ENCODE measurements around the gene ITPR1.
"Not testable (repeated sequence)": the region's sequence is repeated elsewhere in the genome, so short reads cannot be mapped to it uniquely, and the experiment has no call there.

Gene ITPR1

GRCh38 chr3:4590849-4591248 is 97.7 kb downstream of the ITPR1 start:
- H3K27me3 ChIP-seq (replicated peaks; ENCODE audit: control insufficient read depth, insufficient read depth, low read length); H3K9ac ChIP-seq (ENCODE audit: low read length); DNase-seq (ENCODE audit: low read depth); H3K9me3 ChIP-seq (ENCODE audit: control insufficient read depth, low read length); H3K4me1 ChIP-seq (ENCODE audit: control insufficient read depth, insufficient read depth, low read length); H3K4me3 ChIP-seq (ENCODE audit: low read length); H3K36me3 ChIP-seq (ENCODE audit: control insufficient read depth, insufficient read depth, low read length, severe bottlenecking): not testable (repeated sequence)

- Histone ChIP-seq H3K27me3 (replicated peaks; ENCODE audit: control insufficient read depth, insufficient read depth, low read length) (no peaks in the 10 kb centered on the region), H3K9me3 (ENCODE audit: control insufficient read depth, low read length) (no peaks in the 10 kb centered on the region), H3K4me1 (ENCODE audit: control insufficient read depth, insufficient read depth, low read length) (no peaks in the 10 kb centered on the region), H3K9ac (ENCODE audit: low read length) (no peak overlapping the region), H3K36me3 (ENCODE audit: control insufficient read depth, insufficient read depth, low read length, severe bottlenecking) (no peaks in the 10 kb centered on the region), H3K4me3 (ENCODE audit: low read length) (no peak overlapping the region)
- DNase-seq (ENCODE audit: low read depth), result no peak
Observed at GRCh38 chr3:4591669-4592068, 98.5 kb downstream of the ITPR1 start.

- Histone ChIP-seq H3K4me1 (ENCODE audit: control insufficient read depth, insufficient read depth, low read length) (no peaks in the 10 kb centered on the region), H3K27me3 (replicated peaks; ENCODE audit: control insufficient read depth, insufficient read depth, low read length) (no peaks in the 10 kb centered on the region), H3K9ac (ENCODE audit: low read length) (no peak overlapping the region), H3K9me3 (ENCODE audit: control insufficient read depth, low read length) (no peaks in the 10 kb centered on the region), H3K4me3 (ENCODE audit: low read length) (no peak overlapping the region), H3K36me3 (ENCODE audit: control insufficient read depth, insufficient read depth, low read length, severe bottlenecking) (no peaks in the 10 kb centered on the region)
- DNase-seq (ENCODE audit: low read depth), result no peak
Observed at GRCh38 chr3:4593014-4593413, 99.9 kb downstream of the ITPR1 start.

- H3K4me3 ChIP-seq (ENCODE audit: low read length), result no peak overlapping the region
- H3K9ac ChIP-seq (ENCODE audit: low read length), result no peak overlapping the region
- H3K9me3 ChIP-seq (ENCODE audit: control insufficient read depth, low read length), result no peaks in the 10 kb centered on the region
- peaks cover 4% of the 10 kb centered on the region for H3K27me3 ChIP-seq (replicated peaks; ENCODE audit: control insufficient read depth, insufficient read depth, low read length)
- no peak for DNase-seq (ENCODE audit: low read depth)
- H3K4me1 ChIP-seq (ENCODE audit: control insufficient read depth, insufficient read depth, low read length), result no peaks in the 10 kb centered on the region
- H3K36me3 ChIP-seq (ENCODE audit: control insufficient read depth, insufficient read depth, low read length, severe bottlenecking), result no peaks in the 10 kb centered on the region
Observed at GRCh38 chr3:4595710-4596113, 102.6 kb downstream of the ITPR1 start.

GRCh38 chr3:4596612-4597011 is 103.5 kb downstream of the ITPR1 start:
- H3K4me1 ChIP-seq (ENCODE audit: control insufficient read depth, insufficient read depth, low read length), result no peaks in the 10 kb centered on the region
- H3K27me3 ChIP-seq (replicated peaks; ENCODE audit: control insufficient read depth, insufficient read depth, low read length), result peaks cover 4% of the 10 kb centered on the region
- no peaks in the 10 kb centered on the region for H3K9me3 ChIP-seq (ENCODE audit: control insufficient read depth, low read length)
- peak; percentile 24 for DNase-seq (ENCODE audit: low read depth)
- no peak overlapping the region for H3K4me3 ChIP-seq (ENCODE audit: low read length)
- no peak overlapping the region for H3K9ac ChIP-seq (ENCODE audit: low read length)
- no peaks in the 10 kb centered on the region for H3K36me3 ChIP-seq (ENCODE audit: control insufficient read depth, insufficient read depth, low read length, severe bottlenecking)

- Histone ChIP-seq H3K4me1 (ENCODE audit: control insufficient read depth, insufficient read depth, low read length) (no peaks in the 10 kb centered on the region), H3K9me3 (ENCODE audit: control insufficient read depth, low read length) (no peaks in the 10 kb centered on the region), H3K9ac (ENCODE audit: low read length) (no peak overlapping the region), H3K36me3 (ENCODE audit: control insufficient read depth, insufficient read depth, low read length, severe bottlenecking) (no peaks in the 10 kb centered on the region), H3K4me3 (ENCODE audit: low read length) (no peak overlapping the region), H3K27me3 (replicated peaks; ENCODE audit: control insufficient read depth, insufficient read depth, low read length) (peaks cover 4% of the 10 kb centered on the region)
- DNase-seq (ENCODE audit: low read depth), result peak; percentile 34
Observed at GRCh38 chr3:4597208-4597985, 104.2 kb downstream of the ITPR1 start.

GRCh38 chr3:4598232-4598631 is 105.1 kb downstream of the ITPR1 start:
- not testable (repeated sequence) for H3K27me3 ChIP-seq (replicated peaks; ENCODE audit: control insufficient read depth, insufficient read depth, low read length); H3K4me3 ChIP-seq (ENCODE audit: low read length); H3K9ac ChIP-seq (ENCODE audit: low read length); H3K4me1 ChIP-seq (ENCODE audit: control insufficient read depth, insufficient read depth, low read length); H3K9me3 ChIP-seq (ENCODE audit: control insufficient read depth, low read length); H3K36me3 ChIP-seq (ENCODE audit: control insufficient read depth, insufficient read depth, low read length, severe bottlenecking); DNase-seq (ENCODE audit: low read depth)

GRCh38 chr3:4599612-4600011 is 106.5 kb downstream of the ITPR1 start:
- Histone ChIP-seq H3K27me3 (replicated peaks; ENCODE audit: control insufficient read depth, insufficient read depth, low read length) (peaks cover 7% of the 10 kb centered on the region), H3K4me1 (ENCODE audit: control insufficient read depth, insufficient read depth, low read length) (no peaks in the 10 kb centered on the region), H3K36me3 (ENCODE audit: control insufficient read depth, insufficient read depth, low read length, severe bottlenecking) (no peaks in the 10 kb centered on the region), H3K9ac (ENCODE audit: low read length) (no peak overlapping the region), H3K9me3 (ENCODE audit: control insufficient read depth, low read length) (no peaks in the 10 kb centered on the region), H3K4me3 (ENCODE audit: low read length) (no peak overlapping the region)
- DNase-seq (ENCODE audit: low read depth), result no peak

- H3K27me3 ChIP-seq (replicated peaks; ENCODE audit: control insufficient read depth, insufficient read depth, low read length), result peaks cover 7% of the 10 kb centered on the region
- no peaks in the 10 kb centered on the region for H3K4me1 ChIP-seq (ENCODE audit: control insufficient read depth, insufficient read depth, low read length)
Observed at GRCh38 chr3:4600493-4600892, 107.3 kb downstream of the ITPR1 start.

GRCh38 chr3:4601892-4602291 is 108.7 kb downstream of the ITPR1 start:
- peak; percentile 19 for DNase-seq (ENCODE audit: low read depth)
- no peaks in the 10 kb centered on the region for H3K36me3 ChIP-seq (ENCODE audit: control insufficient read depth, insufficient read depth, low read length, severe bottlenecking)

More at GRCh38 chr3:4600493-4600892, 107.3 kb downstream of the ITPR1 start:
- Histone ChIP-seq H3K4me3 (ENCODE audit: low read length) (no peak overlapping the region), H3K36me3 (ENCODE audit: control insufficient read depth, insufficient read depth, low read length, severe bottlenecking) (no peaks in the 10 kb centered on the region), H3K9ac (ENCODE audit: low read length) (no peak overlapping the region), H3K9me3 (ENCODE audit: control insufficient read depth, low read length) (no peaks in the 10 kb centered on the region)
- DNase-seq (ENCODE audit: low read depth), result no peak

GRCh38 chr3:4604693-4605092 is 111.5 kb downstream of the ITPR1 start:
- Histone ChIP-seq H3K4me3 (ENCODE audit: low read length) (no peak overlapping the region), H3K27me3 (replicated peaks; ENCODE audit: control insufficient read depth, insufficient read depth, low read length) (peaks cover 19% of the 10 kb centered on the region), H3K4me1 (ENCODE audit: control insufficient read depth, insufficient read depth, low read length) (no peaks in the 10 kb centered on the region), H3K9ac (ENCODE audit: low read length) (no peak overlapping the region), H3K9me3 (ENCODE audit: control insufficient read depth, low read length) (no peaks in the 10 kb centered on the region), H3K36me3 (ENCODE audit: control insufficient read depth, insufficient read depth, low read length, severe bottlenecking) (no peaks in the 10 kb centered on the region)
- no peak for DNase-seq (ENCODE audit: low read depth)

More at GRCh38 chr3:4601892-4602291, 108.7 kb downstream of the ITPR1 start:
- H3K4me3 ChIP-seq (ENCODE audit: low read length), result no peak overlapping the region
- H3K4me1 ChIP-seq (ENCODE audit: control insufficient read depth, insufficient read depth, low read length), result no peaks in the 10 kb centered on the region
- H3K27me3 ChIP-seq (replicated peaks; ENCODE audit: control insufficient read depth, insufficient read depth, low read length), result peaks cover 13% of the 10 kb centered on the region
- no peak overlapping the region for H3K9ac ChIP-seq (ENCODE audit: low read length)
- no peaks in the 10 kb centered on the region for H3K9me3 ChIP-seq (ENCODE audit: control insufficient read depth, low read length)

- Histone ChIP-seq H3K36me3 (ENCODE audit: control insufficient read depth, insufficient read depth, low read length, severe bottlenecking) (no peaks in the 10 kb centered on the region), H3K9me3 (ENCODE audit: control insufficient read depth, low read length) (no peaks in the 10 kb centered on the region), H3K4me3 (ENCODE audit: low read length) (no peak overlapping the region), H3K9ac (ENCODE audit: low read length) (no peak overlapping the region), H3K27me3 (replicated peaks; ENCODE audit: control insufficient read depth, insufficient read depth, low read length) (peaks cover 16% of the 10 kb centered on the region), H3K4me1 (ENCODE audit: control insufficient read depth, insufficient read depth, low read length) (no peaks in the 10 kb centered on the region)
- no peak for DNase-seq (ENCODE audit: low read depth)
Observed at GRCh38 chr3:4606911-4607310, 113.8 kb downstream of the ITPR1 start.

Data from adipocyte (in vitro differentiated cells).